ENCODE data around the gene UBE2D1.
"Not testable (repeated sequence)": the region's sequence is repeated elsewhere in the genome, so short reads cannot be mapped to it uniquely, and the experiment has no call there.

UBE2D1 gene

GRCh38 chr10:58412502-58412961, 77.7 kb downstream of the UBE2D1 start:
- Mint-ChIP-seq H3K4me3 (no peak overlapping the region), H3K27me3 (ENCODE audit: low read depth) (peaks cover 3% of the 10 kb centered on the region), H3K27ac (no peak overlapping the region), H3K36me3 (ENCODE audit: low read depth) (no peaks in the 10 kb centered on the region), H3K9me3 (no peaks in the 10 kb centered on the region), H3K4me1 (ENCODE audit: low read depth) (no peaks in the 10 kb centered on the region)
- no peak for DNase-seq (ENCODE audit: low spot score)

GRCh38 chr10:58414270-58415041, 79.7 kb downstream of the UBE2D1 start:
- Mint-ChIP-seq H3K9me3 (no peaks in the 10 kb centered on the region), H3K4me1 (ENCODE audit: low read depth) (no peaks in the 10 kb centered on the region), H3K27ac (no peak overlapping the region), H3K4me3 (no peak overlapping the region), H3K36me3 (ENCODE audit: low read depth) (no peaks in the 10 kb centered on the region), H3K27me3 (ENCODE audit: low read depth) (peaks cover 3% of the 10 kb centered on the region)
- DNase-seq (ENCODE audit: low spot score), result no peak

- peaks cover 3% of the 10 kb centered on the region for H3K27me3 Mint-ChIP-seq (ENCODE audit: low read depth)
- H3K36me3 Mint-ChIP-seq (ENCODE audit: low read depth), result no peaks in the 10 kb centered on the region
- no peak for DNase-seq (ENCODE audit: low spot score)
- H3K4me1 Mint-ChIP-seq (ENCODE audit: low read depth), result no peaks in the 10 kb centered on the region
- no peaks in the 10 kb centered on the region for H3K9me3 Mint-ChIP-seq
- no peak overlapping the region for H3K4me3 Mint-ChIP-seq
- H3K27ac Mint-ChIP-seq, result no peak overlapping the region
Observed at GRCh38 chr10:58415757-58416156, 81.0 kb downstream of the UBE2D1 start.

- H3K27me3 Mint-ChIP-seq (ENCODE audit: low read depth); H3K27ac Mint-ChIP-seq; H3K36me3 Mint-ChIP-seq (ENCODE audit: low read depth); H3K9me3 Mint-ChIP-seq; H3K4me3 Mint-ChIP-seq; H3K4me1 Mint-ChIP-seq (ENCODE audit: low read depth); DNase-seq (ENCODE audit: low spot score): not testable (repeated sequence)
Observed at GRCh38 chr10:58417902-58418301, 83.1 kb downstream of the UBE2D1 start.
